Right atrium auricular region (tissue), 2 donors: ENCODE results near the gene HS3ST4. TPM values are rescaled to one million over a fixed set of nuclear protein-coding genes. Genes with fewer than 3 reads are reported as not detected.
"Not testable (repeated sequence)": the region's sequence is repeated elsewhere in the genome, so short reads cannot be mapped to it uniquely, and the experiment has no call there.

ENCODE experiments used
- DNase-seq: peaks from one replicate; pipeline ENCODE4 v3.0.0-alpha.2; 2019; ENCODE audit warnings: low spot score
- H3K27ac ChIP-seq, 2 donors: fragments of 200-600 bp; sonication (generic); 1 replicate in 1 of 2; 2 replicates in 1 of 2; pipeline ENCODE4 v1.5.1; 2016 to 2019
- H3K27me3 ChIP-seq, 2 donors: fragments of 200-600 bp; sonication (generic); one replicate each; pipeline versions ENCODE4 v1.5.1 to v1.6.0; 2017 to 2019
- H3K36me3 ChIP-seq: fragments of 200-600 bp; sonication (generic); one replicate; pipeline ENCODE4 v1.5.1; 2016
- H3K4me1 ChIP-seq, 2 donors: fragments of 200-600 bp; sonication (generic); one replicate each; pipeline versions ENCODE4 v1.5.1 to v1.6.0; 2017 to 2019
- H3K4me3 ChIP-seq, 2 donors: fragments of 200-600 bp; sonication (generic); 1 replicate in 1 of 2; 2 replicates in 1 of 2; pipeline ENCODE4 v1.5.1; 2017 to 2019; ENCODE audit warnings: mild to moderate bottlenecking in 1 of 2, moderate library complexity in 1 of 2
- H3K9me3 ChIP-seq, 2 donors: fragments of 200-600 bp; sonication (generic); one replicate each; pipeline ENCODE4 v1.5.1; 2019
- total RNA-seq, 2 donors: library from RNA; depleted of rRNA; stranded (reverse); fragments of >200 nt; gene quantifications; one replicate each; pipeline ENCODE4 v1.1.0, GENCODE V29; 2016
- TF ChIP-seq, protein P1 (sequence below), 2 donors: fragments of 200-600 bp; sonication (generic); IDR thresholded peaks; one replicate each; pipeline ENCODE4 v1.5.1; 2019; ENCODE audit warnings: antibody characterized with exemption in 2 of 2

The HS3ST4 gene
- total RNA-seq, 2 donors from 2014 or later, result not detected

DNA sequence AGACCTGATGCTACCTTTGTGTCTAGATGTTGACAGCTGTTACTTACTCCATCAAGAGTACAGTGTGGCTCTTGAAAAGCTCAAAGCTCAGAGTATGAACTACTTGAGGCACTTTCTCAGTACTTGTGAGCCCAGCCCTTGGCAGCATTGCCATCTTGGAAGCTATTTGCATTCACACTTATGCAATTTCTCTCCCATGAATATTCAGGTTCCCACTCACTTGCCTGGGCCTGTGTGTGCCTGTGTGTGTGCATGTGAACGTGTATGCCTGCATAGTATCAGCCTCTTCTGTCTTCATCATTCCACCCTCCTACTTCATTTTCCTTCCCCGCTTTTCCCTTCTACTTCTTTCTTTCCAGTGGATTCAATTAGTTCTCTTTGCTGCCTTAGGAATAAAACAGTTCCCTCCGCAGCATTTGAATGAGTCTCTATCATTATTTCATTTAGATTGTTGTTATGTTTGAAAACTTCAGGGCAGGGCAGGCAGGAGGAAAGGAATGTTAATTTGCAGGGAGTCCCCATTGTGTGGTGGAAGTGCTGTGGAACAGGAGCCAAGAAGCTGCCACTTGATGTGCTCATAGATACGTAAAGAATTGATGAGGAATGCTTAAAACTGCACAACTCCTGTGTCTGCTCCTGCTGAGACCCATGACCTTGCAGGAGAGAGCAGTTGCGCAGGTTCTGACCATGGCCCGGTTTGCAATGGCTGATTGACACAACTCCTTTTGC lies 58.9 kb downstream of the HS3ST4 start:
- H3K36me3 ChIP-seq, result no peaks in the 10 kb centered on the region
- H3K27ac ChIP-seq, result no peak overlapping the region
- no peaks in the 10 kb centered on the region for H3K4me1 ChIP-seq
- no peaks in the 10 kb centered on the region for H3K9me3 ChIP-seq
- H3K27me3 ChIP-seq, result no peaks in the 10 kb centered on the region
- H3K4me3 ChIP-seq, result no peak overlapping the region
- no peak for DNase-seq
- TF ChIP-seq, protein P1, sequence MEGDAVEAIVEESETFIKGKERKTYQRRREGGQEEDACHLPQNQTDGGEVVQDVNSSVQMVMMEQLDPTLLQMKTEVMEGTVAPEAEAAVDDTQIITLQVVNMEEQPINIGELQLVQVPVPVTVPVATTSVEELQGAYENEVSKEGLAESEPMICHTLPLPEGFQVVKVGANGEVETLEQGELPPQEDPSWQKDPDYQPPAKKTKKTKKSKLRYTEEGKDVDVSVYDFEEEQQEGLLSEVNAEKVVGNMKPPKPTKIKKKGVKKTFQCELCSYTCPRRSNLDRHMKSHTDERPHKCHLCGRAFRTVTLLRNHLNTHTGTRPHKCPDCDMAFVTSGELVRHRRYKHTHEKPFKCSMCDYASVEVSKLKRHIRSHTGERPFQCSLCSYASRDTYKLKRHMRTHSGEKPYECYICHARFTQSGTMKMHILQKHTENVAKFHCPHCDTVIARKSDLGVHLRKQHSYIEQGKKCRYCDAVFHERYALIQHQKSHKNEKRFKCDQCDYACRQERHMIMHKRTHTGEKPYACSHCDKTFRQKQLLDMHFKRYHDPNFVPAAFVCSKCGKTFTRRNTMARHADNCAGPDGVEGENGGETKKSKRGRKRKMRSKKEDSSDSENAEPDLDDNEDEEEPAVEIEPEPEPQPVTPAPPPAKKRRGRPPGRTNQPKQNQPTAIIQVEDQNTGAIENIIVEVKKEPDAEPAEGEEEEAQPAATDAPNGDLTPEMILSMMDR (IDR thresholded peaks at IDR 0.05), result no peak

DNA sequence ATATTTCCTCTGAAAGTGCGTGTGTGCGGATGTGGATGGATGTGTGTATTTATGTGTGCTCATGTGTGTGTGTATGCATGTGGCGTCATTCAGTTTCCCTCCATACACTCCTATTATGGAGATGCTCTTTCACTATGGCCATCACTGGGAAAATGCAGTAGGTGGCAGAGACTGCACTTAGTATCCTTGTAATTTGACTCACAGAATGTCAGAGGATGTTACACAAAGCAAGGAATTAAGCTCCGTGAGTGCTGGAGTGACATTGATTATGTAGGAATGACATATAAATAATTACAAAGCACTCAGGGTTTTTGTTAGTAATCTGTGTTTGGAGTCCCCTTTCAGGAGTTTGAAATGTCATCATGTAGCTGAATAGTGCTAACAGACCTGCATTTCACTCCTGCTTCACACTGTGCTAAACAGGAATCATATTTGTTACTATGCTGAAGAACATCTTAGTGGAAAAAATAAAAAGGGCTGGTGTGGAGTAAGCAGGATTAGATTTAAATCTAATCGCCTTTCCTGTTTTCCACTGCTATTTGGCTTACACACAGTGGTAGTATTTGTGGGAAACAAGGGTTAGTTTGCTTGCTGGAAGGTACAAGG lies 59.6 kb downstream of the HS3ST4 start:
- TF ChIP-seq, protein P1 (IDR thresholded peaks at IDR 0.05), result no peak
- no peaks in the 10 kb centered on the region for H3K36me3 ChIP-seq
- no peaks in the 10 kb centered on the region for H3K9me3 ChIP-seq
- H3K4me1 ChIP-seq, result no peaks in the 10 kb centered on the region
- H3K27ac ChIP-seq, result no peak overlapping the region
- no peaks in the 10 kb centered on the region for H3K27me3 ChIP-seq
- H3K4me3 ChIP-seq, result no peak overlapping the region
- DNase-seq, result no peak

DNA sequence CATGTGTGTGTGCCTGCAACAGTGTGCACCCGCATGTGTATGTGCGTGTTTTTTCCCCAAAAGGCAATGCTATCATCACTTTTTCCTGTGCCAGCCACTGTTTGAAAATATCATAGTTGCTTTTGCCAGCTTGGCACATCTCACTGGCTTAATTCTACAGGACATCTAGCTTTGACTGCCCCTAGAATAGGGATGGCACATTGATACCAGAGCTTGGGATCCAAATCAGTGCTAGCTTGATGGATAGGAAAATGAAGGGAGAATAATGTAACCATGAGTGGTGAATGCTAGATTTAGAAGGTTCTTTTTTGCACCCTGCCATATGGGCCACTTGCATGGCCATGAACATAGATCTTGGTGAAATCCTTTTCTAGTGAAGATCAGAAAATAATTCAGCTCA lies 72.7 kb downstream of the HS3ST4 start:
- Histone ChIP-seq H3K9me3 (no peaks in the 10 kb centered on the region), H3K36me3 (no peaks in the 10 kb centered on the region), H3K4me1 (no peaks in the 10 kb centered on the region), H3K4me3 (no peak overlapping the region), H3K27me3 (no peaks in the 10 kb centered on the region), H3K27ac (no peak overlapping the region)
- no peak for DNase-seq
- TF ChIP-seq, protein P1 (IDR thresholded peaks at IDR 0.05), result no peak

DNA sequence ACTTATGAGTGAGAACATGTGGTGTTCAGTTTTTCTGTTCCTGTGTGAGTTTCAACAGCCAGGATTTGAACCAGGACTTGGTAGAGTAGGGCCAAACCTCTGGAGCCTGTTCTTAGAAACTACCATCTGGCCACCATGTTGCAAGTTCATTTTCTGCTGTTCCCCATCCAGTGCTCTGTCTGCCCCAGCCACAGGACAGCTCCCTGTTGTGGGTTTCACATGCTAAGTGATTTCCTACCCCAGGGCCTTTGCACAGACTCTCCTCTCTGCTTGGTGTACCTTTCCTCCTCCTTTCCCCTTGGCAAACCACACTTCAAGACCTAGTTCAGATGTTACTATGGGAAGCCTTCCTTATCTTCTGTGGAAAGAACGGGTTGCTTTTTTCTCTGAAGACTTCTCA lies 79.5 kb downstream of the HS3ST4 start:
- H3K4me1 ChIP-seq, result no peaks in the 10 kb centered on the region
- no peaks in the 10 kb centered on the region for H3K36me3 ChIP-seq
- H3K4me3 ChIP-seq, result no peak overlapping the region
- no peaks in the 10 kb centered on the region for H3K27me3 ChIP-seq
- TF ChIP-seq, protein P1 (IDR thresholded peaks at IDR 0.05), result no peak
- H3K9me3 ChIP-seq, result no peaks in the 10 kb centered on the region
- DNase-seq, result no peak
- no peak overlapping the region for H3K27ac ChIP-seq

DNA sequence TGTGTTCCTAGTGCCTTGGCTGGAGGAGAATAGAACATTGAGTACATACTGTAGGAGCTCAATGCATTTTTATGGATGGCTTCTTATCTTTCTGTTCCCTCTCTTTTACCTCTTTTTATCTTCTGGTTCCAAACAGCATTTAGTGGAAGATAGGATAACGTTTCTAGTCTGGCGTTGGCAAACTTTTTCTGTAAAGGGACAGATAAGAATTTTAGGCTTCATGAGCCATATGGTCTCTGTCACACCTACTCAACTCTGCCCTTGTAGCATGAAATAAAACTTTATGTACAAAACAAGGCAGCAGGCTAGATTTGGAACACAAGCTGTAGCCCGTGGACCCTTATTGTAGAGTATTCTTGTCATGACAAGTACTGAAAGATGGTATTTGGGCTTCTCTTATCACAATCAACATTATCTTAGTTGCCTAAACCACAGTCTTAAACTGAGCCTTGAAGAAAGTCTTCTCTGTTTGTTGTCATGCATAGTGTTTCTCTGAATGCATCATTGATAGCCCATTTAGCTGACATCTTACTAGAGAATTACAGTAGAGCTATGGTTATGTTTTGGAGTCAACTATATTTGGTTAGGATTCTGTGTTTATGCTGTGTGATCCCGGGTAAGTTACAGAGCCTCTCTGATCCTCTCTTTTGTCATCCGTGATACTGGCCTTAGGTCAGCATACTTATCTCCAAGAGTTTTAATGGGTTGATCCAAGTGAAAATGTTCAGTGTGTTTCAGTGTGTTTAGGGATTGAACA lies 80.2 kb downstream of the HS3ST4 start:
- DNase-seq, result no peak
- Histone ChIP-seq H3K9me3 (no peaks in the 10 kb centered on the region), H3K27me3 (no peaks in the 10 kb centered on the region), H3K4me1 (no peaks in the 10 kb centered on the region), H3K36me3 (no peaks in the 10 kb centered on the region), H3K4me3 (no peak overlapping the region), H3K27ac (no peak overlapping the region)
- TF ChIP-seq, protein P1 (IDR thresholded peaks at IDR 0.05), result no peak

DNA sequence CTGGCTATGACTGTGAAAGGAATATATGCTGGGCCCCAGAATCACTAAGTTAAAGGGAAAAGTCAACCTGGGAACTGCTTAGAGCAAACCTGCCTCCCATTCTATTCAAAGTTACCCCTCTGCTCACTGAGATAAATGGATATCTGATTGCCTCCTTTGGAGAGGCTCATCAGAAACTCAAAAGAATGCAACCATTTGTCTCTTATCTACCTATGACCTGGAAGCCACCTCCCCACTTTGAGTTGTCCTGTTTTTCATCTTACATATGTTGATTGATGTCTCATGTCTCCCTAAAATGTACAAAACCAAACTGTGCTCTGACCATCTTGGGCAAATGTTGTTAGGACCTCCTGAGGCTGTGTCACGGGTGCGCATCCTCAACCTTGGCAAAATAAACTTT lies 84.5 kb downstream of the HS3ST4 start:
- not testable (repeated sequence) for H3K4me1 ChIP-seq, H3K9me3 ChIP-seq, H3K4me3 ChIP-seq, DNase-seq, H3K27me3 ChIP-seq, H3K27ac ChIP-seq, H3K36me3 ChIP-seq
